Purkinje cell (primary cell): ENCODE results near the gene USP8. TPM values are rescaled to one million over a fixed set of nuclear protein-coding genes. Genes with fewer than 3 reads are reported as not detected.

Experiments
- polyA plus RNA-seq: library from polyadenylated mRNA; unstranded; fragments of >200 nt; fragmentation: Nextera tagmentation; gene quantifications from 2 replicates; pipeline ENCODE4 v1.2.1, GENCODE V29; 2014

The USP8 gene
- polyA plus RNA-seq, result 176 and 183 TPM in 2 replicates

GRCh38 chr15:50424066-50424890 lies at the start of gene USP8:
TSS of gene USP8 (plus strand) at chr15:50424405. CDS start at chr15:50439074, 14,669 bp downstream.

GRCh38 chr15:50546566-50546965 lies 122.4 kb downstream of the USP8 start, which contains the start of gene USP50:
TSS of gene USP50 (minus strand) at chr15:50546666. CDS start at chr15:50546525, 141 bp downstream.

Other genes starting within 250 kb of the USP8 start
- gene SLC27A2, start 242.2 kb upstream of the USP8 start, polyA plus RNA-seq, result not detected in 2 replicates
- 1.2 and 2.6 TPM in 2 replicates for gene HDC, start 158.7 kb upstream of the USP8 start, polyA plus RNA-seq
- 6.3 and 6.9 TPM in 2 replicates for gene GABPB1, start 69.2 kb upstream of the USP8 start, polyA plus RNA-seq
- gene USP50, start 122.3 kb downstream of the USP8 start, polyA plus RNA-seq, result 17.1 and 18.8 TPM in 2 replicates